C4-2B (cell line): ENCODE data around the gene BRD7.

Source experiments
- H3K27ac ChIP-seq: fragments of 450-650 bp; 2 replicates; pipeline ENCODE4 v1.5.1; 2017
- CTCF ChIP-seq: fragments of 450-650 bp; conservative IDR thresholded peaks from 2 replicates; pipeline ENCODE4 v1.5.1; 2017; ENCODE audit warnings: mild to moderate bottlenecking
- ZFX ChIP-seq: fragments of 450-650 bp; IDR thresholded peaks from 2 replicates; pipeline ENCODE4 v1.6.1; 2017

Gene BRD7

GRCh38 chr16:50305441-50306061 is 63.2 kb downstream of the BRD7 start:
- H3K27ac ChIP-seq: no peak overlapping the region
- TF ChIP-seq ZFX (no peak), CTCF (no peak)

GRCh38 chr16:50304467-50305440 is 64.0 kb downstream of the BRD7 start:
- TF ChIP-seq CTCF (no peak), ZFX (no peak)
- H3K27ac ChIP-seq: no peak overlapping the region

GRCh38 chr16:50303605-50304466 is 65.0 kb downstream of the BRD7 start:
- TF ChIP-seq CTCF: no peak
- no peak for TF ChIP-seq ZFX
- no peak overlapping the region for H3K27ac ChIP-seq

GRCh38 chr16:50303041-50303604 is 65.7 kb downstream of the BRD7 start:
- TF ChIP-seq CTCF (no peak), ZFX (no peak)
- no peak overlapping the region for H3K27ac ChIP-seq

- H3K27ac ChIP-seq: no peak overlapping the region
- TF ChIP-seq ZFX (no peak), CTCF (no peak)
Observed at GRCh38 chr16:50302472-50303005, 66.2 kb downstream of the BRD7 start.

GRCh38 chr16:50301626-50302471 is 66.9 kb downstream of the BRD7 start:
- no peak for TF ChIP-seq CTCF
- no peak for TF ChIP-seq ZFX
- no peak overlapping the region for H3K27ac ChIP-seq
